Measurements from ENCODE around the gene SMAD3.

The SMAD3 gene

GRCh38 chr15:67157521-67158252 lies 92.3 kb downstream of the SMAD3 start:
- H3K27ac ChIP-seq (ENCODE audit: low read length) = no peak overlapping the region
- H3K4me1 ChIP-seq (ENCODE audit: insufficient read depth, low read length) = no peaks in the 10 kb centered on the region
- H3K36me3 ChIP-seq (ENCODE audit: insufficient read depth, low read length) = no peaks in the 10 kb centered on the region
- H3K9me3 ChIP-seq (ENCODE audit: insufficient read depth, low read length, severe bottlenecking) = no peaks in the 10 kb centered on the region
- H3K9ac ChIP-seq (ENCODE audit: low read depth, low read length) = no peak overlapping the region
- TF ChIP-seq CTCF (IDR thresholded peaks at IDR 0.05; ENCODE audit: borderline replicate concordance, extremely low read depth, low read length, poor library complexity, severe bottlenecking) = no peak
- no peak for TF ChIP-seq EZH2 (IDR thresholded peaks at IDR 0.05; ENCODE audit: borderline replicate concordance, low read depth, low read length, severe bottlenecking)
- H3K79me2 ChIP-seq (ENCODE audit: insufficient read depth, low read length) = no peaks in the 10 kb centered on the region
- H3K27me3 ChIP-seq (ENCODE audit: insufficient read depth, low read length, poor library complexity) = no peaks in the 10 kb centered on the region
- H3K4me3 ChIP-seq (ENCODE audit: low read depth in 1 of 2, low read length in 2 of 2) = no peak overlapping the region
- H4K20me1 ChIP-seq (ENCODE audit: insufficient read depth, low read length) = no peaks in the 10 kb centered on the region
- no peak overlapping the region for H2AFZ ChIP-seq (ENCODE audit: low read depth, low read length)
- ATAC-seq (ENCODE audit: insufficient read depth, low read depth) = no peak
- H3K4me2 ChIP-seq (ENCODE audit: insufficient read depth, low read length) = no peak overlapping the region
- DNase-seq = no peak

GRCh38 chr15:67158367-67158766 lies 93.0 kb downstream of the SMAD3 start:
- no peak for DNase-seq
- Histone ChIP-seq H2AFZ (ENCODE audit: low read depth, low read length) (no peak overlapping the region), H3K4me3 (ENCODE audit: low read depth in 1 of 2, low read length in 2 of 2) (no peak overlapping the region), H3K27me3 (ENCODE audit: insufficient read depth, low read length, poor library complexity) (no peaks in the 10 kb centered on the region), H4K20me1 (ENCODE audit: insufficient read depth, low read length) (no peaks in the 10 kb centered on the region), H3K79me2 (ENCODE audit: insufficient read depth, low read length) (no peaks in the 10 kb centered on the region), H3K9me3 (ENCODE audit: insufficient read depth, low read length, severe bottlenecking) (no peaks in the 10 kb centered on the region), H3K9ac (ENCODE audit: low read depth, low read length) (no peak overlapping the region), H3K36me3 (ENCODE audit: insufficient read depth, low read length) (no peaks in the 10 kb centered on the region), H3K27ac (ENCODE audit: low read length) (no peak overlapping the region), H3K4me1 (ENCODE audit: insufficient read depth, low read length) (no peaks in the 10 kb centered on the region), H3K4me2 (ENCODE audit: insufficient read depth, low read length) (no peak overlapping the region)
- no peak for TF ChIP-seq CTCF (IDR thresholded peaks at IDR 0.05; ENCODE audit: borderline replicate concordance, extremely low read depth, low read length, poor library complexity, severe bottlenecking)
- no peak for TF ChIP-seq EZH2 (IDR thresholded peaks at IDR 0.05; ENCODE audit: borderline replicate concordance, low read depth, low read length, severe bottlenecking)
- no peak for ATAC-seq (ENCODE audit: insufficient read depth, low read depth)

GRCh38 chr15:67161412-67161811 lies 96.0 kb downstream of the SMAD3 start:
- H3K4me3 ChIP-seq (ENCODE audit: low read depth in 1 of 2, low read length in 2 of 2) = no peak overlapping the region
- DNase-seq (no peak), ATAC-seq (ENCODE audit: insufficient read depth, low read depth) (no peak)
- no peaks in the 10 kb centered on the region for H3K9me3 ChIP-seq (ENCODE audit: insufficient read depth, low read length, severe bottlenecking)
- no peaks in the 10 kb centered on the region for H3K4me1 ChIP-seq (ENCODE audit: insufficient read depth, low read length)
- no peak overlapping the region for H3K9ac ChIP-seq (ENCODE audit: low read depth, low read length)
- no peak overlapping the region for H3K4me2 ChIP-seq (ENCODE audit: insufficient read depth, low read length)
- no peaks in the 10 kb centered on the region for H3K27me3 ChIP-seq (ENCODE audit: insufficient read depth, low read length, poor library complexity)
- no peak overlapping the region for H2AFZ ChIP-seq (ENCODE audit: low read depth, low read length)
- no peaks in the 10 kb centered on the region for H3K36me3 ChIP-seq (ENCODE audit: insufficient read depth, low read length)
- H4K20me1 ChIP-seq (ENCODE audit: insufficient read depth, low read length) = no peaks in the 10 kb centered on the region
- TF ChIP-seq EZH2 (IDR thresholded peaks at IDR 0.05; ENCODE audit: borderline replicate concordance, low read depth, low read length, severe bottlenecking) = no peak
- H3K27ac ChIP-seq (ENCODE audit: low read length) = no peak overlapping the region
- no peaks in the 10 kb centered on the region for H3K79me2 ChIP-seq (ENCODE audit: insufficient read depth, low read length)

- Histone ChIP-seq H3K4me3 (ENCODE audit: low read depth in 1 of 2, low read length in 2 of 2) (no peak overlapping the region), H4K20me1 (ENCODE audit: insufficient read depth, low read length) (no peaks in the 10 kb centered on the region), H3K4me2 (ENCODE audit: insufficient read depth, low read length) (no peak overlapping the region), H3K9ac (ENCODE audit: low read depth, low read length) (no peak overlapping the region), H3K9me3 (ENCODE audit: insufficient read depth, low read length, severe bottlenecking) (no peaks in the 10 kb centered on the region), H3K27ac (ENCODE audit: low read length) (no peak overlapping the region), H3K36me3 (ENCODE audit: insufficient read depth, low read length) (no peaks in the 10 kb centered on the region), H2AFZ (ENCODE audit: low read depth, low read length) (no peak overlapping the region), H3K4me1 (ENCODE audit: insufficient read depth, low read length) (no peaks in the 10 kb centered on the region), H3K27me3 (ENCODE audit: insufficient read depth, low read length, poor library complexity) (no peaks in the 10 kb centered on the region), H3K79me2 (ENCODE audit: insufficient read depth, low read length) (no peaks in the 10 kb centered on the region)
- TF ChIP-seq EZH2 (IDR thresholded peaks at IDR 0.05; ENCODE audit: borderline replicate concordance, low read depth, low read length, severe bottlenecking) (no peak), CTCF (IDR thresholded peaks at IDR 0.05; ENCODE audit: borderline replicate concordance, extremely low read depth, low read length, poor library complexity, severe bottlenecking) (no peak)
- DNase-seq (no peak), ATAC-seq (ENCODE audit: insufficient read depth, low read depth) (no peak)
Measured at GRCh38 chr15:67161881-67162280, 96.5 kb downstream of the SMAD3 start.
